Activated CD8-positive, alpha-beta memory T cell treated with anti-CD3 and anti-CD28 coated beads, Interleukin-2, amount 10 ng/mL, durations not matched to agents 7 days and 5 days (primary cell): ENCODE measurements around the gene SMPDL3B. TPM values are rescaled to one million over a fixed set of nuclear protein-coding genes. Genes with fewer than 3 reads are reported as not detected.

Experiments used
- ATAC-seq: fragments of 150-1000 bp; cut with Tn5 transposase; one replicate; pipeline ENCODE4 v1.10.0; 2021; ENCODE audit warnings: moderate library complexity
- CTCF ChIA-PET: fragments of 350-600 bp; sonication (Branson Sonifier 250); formaldehyde crosslinking; loops from one replicate; lab custom pipeline; 2021; ENCODE audit warnings: antibody characterized with exemption; lab: Charles Lee
- DNase-seq: peaks from one replicate; pipeline ENCODE4 v3.0.0-alpha.2; 2020
- H3K27ac Mint-ChIP-seq: one replicate; pipeline ENCODE4 v1.8.0; 2021; ENCODE audit warnings: mild to moderate bottlenecking, mixed read lengths
- H3K27me3 Mint-ChIP-seq: one replicate; pipeline ENCODE4 v1.8.0; 2021; ENCODE audit warnings: mixed read lengths
- H3K36me3 Mint-ChIP-seq: one replicate; pipeline ENCODE4 v1.8.0; 2021; ENCODE audit warnings: mild to moderate bottlenecking, mixed read lengths
- H3K4me1 Mint-ChIP-seq: one replicate; pipeline ENCODE4 v1.8.0; 2021; ENCODE audit warnings: mixed read lengths
- H3K4me3 Mint-ChIP-seq: one replicate; pipeline ENCODE4 v1.8.0; 2021; ENCODE audit warnings: mild to moderate bottlenecking, moderate library complexity, mixed read lengths
- H3K9me3 Mint-ChIP-seq: one replicate; pipeline ENCODE4 v1.8.0; 2022; ENCODE audit warnings: low read depth, mixed read lengths
- total RNA-seq, 2 experiments: library from RNA; stranded (reverse); gene quantifications; one replicate each; pipeline ENCODE4 v1.2.3, GENCODE V29; 2021

SMPDL3B gene
- total RNA-seq, 2 experiments from 2014 or later = 0.40 to 1.4 TPM

DNA sequence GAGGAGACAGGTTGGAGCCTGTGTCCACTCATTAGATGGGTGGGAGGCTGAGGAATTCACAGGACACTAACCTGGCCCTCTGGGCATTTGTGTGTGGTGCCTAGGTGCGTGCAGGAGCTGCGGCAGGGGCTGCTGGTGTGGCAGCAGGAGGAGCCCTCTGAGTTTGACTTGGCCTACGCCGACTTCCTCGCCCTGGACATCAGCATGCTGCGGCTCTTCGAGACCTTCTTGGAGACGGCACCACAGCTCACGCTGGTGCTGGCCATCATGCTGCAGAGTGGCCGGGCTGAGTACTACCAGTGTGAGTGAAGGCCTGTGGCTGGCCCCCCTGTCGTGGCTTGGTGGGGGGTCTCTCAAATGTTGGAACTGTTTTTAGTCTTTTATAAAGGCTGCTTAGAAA, 28.6 kb downstream of the SMPDL3B start:
- Mint-ChIP-seq H3K36me3 (peaks cover 9% of the 10 kb centered on the region), H3K4me3 (no peak overlapping the region), H3K27ac (no peak overlapping the region), H3K4me1 (peaks cover 24% of the 10 kb centered on the region), H3K27me3 (no peaks in the 10 kb centered on the region), H3K9me3 (no peaks in the 10 kb centered on the region)
- ATAC-seq = no peak
- DNase-seq = no peak
- CTCF ChIA-PET = interaction anchor here (2.2 kb wide), 1 partner anchor 17 kb away, joined by 9 read pairs; no protein-coding TSS in a partner anchor

DNA sequence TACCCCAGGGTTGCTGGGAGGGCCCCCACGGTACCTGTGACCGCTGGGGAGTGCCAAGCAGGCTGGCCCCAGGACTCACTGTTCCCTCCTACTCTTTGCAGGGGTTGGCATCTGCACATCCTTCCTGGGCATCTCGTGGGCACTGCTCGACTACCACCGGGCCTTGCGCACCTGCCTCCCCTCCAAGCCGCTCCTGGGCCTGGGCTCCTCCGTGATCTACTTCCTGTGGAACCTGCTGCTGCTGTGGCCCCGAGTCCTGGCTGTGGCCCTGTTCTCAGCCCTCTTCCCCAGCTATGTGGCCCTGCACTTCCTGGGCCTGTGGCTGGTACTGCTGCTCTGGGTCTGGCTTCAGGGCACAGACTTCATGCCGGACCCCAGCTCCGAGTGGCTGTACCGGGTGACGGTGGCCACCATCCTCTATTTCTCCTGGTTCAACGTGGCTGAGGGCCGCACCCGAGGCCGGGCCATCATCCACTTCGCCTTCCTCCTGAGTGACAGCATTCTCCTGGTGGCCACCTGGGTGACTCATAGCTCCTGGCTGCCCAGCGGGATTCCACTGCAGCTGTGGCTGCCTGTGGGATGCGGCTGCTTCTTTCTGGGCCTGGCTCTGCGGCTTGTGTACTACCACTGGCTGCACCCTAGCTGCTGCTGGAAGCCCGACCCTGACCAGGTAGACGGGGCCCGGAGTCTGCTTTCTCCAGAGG, 31.8 kb downstream of the SMPDL3B start:
- Mint-ChIP-seq H3K9me3 (no peaks in the 10 kb centered on the region), H3K27ac (no peak overlapping the region), H3K4me3 (no peak overlapping the region), H3K4me1 (peaks cover 22% of the 10 kb centered on the region), H3K27me3 (no peaks in the 10 kb centered on the region), H3K36me3 (peaks cover 14% of the 10 kb centered on the region)
- no peak for DNase-seq
- CTCF ChIA-PET = interaction anchor here (1.2 to 2.8 kb wide), 2 partner anchors 26 to 109 kb away, joined by 4 to 10 read pairs; no protein-coding TSS in a partner anchor
- no peak for ATAC-seq

DNA sequence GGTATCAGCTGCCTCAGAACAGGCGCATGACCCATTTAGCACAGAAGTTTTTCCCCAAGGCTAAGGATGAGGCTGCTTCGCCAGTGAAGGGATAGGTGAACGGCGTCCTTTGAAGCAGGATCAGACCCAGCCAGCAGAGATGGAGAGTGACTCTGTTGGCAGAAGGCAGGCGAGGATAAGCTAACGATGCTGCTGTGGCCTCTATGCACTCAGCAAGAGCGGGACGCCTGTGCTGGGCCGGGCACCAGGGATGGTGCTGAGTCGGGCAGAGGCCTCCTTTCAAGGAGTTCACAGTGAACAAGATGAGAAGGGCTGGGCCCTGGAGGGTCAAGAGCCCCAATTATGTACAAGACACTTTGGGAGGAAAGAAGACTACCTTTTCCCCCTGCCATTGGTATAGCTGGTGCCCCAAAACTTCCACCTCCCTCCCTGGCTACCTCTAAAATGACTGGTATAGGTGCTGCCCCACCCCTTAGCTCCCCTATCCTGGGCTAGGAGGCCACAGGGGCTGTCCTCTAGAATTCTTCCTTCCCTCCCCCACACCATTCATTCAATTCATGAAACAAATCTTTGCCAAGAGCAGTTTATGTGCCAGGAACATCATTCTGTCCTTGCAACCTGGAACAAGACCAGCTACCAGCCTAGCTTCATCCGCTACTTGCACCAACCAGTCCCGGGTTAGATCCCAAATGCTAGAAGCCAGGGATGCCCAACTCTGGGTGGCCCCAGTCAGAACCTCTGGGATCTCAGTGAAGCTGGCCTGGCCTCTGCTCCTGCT, 32.5 kb downstream of the SMPDL3B start:
- CTCF ChIA-PET = interaction anchor here (1.0 to 2.8 kb wide), 3 partner anchors 12 to 27 kb away, joined by 3 to 10 read pairs (median 3); no protein-coding TSS in a partner anchor
- no peaks in the 10 kb centered on the region for H3K9me3 Mint-ChIP-seq
- ATAC-seq (no peak), DNase-seq (no peak)
- H3K36me3 Mint-ChIP-seq = peaks cover 14% of the 10 kb centered on the region
- no peak overlapping the region for H3K4me3 Mint-ChIP-seq
- peaks cover 22% of the 10 kb centered on the region for H3K4me1 Mint-ChIP-seq
- H3K27ac Mint-ChIP-seq = no peak overlapping the region
- no peaks in the 10 kb centered on the region for H3K27me3 Mint-ChIP-seq

DNA sequence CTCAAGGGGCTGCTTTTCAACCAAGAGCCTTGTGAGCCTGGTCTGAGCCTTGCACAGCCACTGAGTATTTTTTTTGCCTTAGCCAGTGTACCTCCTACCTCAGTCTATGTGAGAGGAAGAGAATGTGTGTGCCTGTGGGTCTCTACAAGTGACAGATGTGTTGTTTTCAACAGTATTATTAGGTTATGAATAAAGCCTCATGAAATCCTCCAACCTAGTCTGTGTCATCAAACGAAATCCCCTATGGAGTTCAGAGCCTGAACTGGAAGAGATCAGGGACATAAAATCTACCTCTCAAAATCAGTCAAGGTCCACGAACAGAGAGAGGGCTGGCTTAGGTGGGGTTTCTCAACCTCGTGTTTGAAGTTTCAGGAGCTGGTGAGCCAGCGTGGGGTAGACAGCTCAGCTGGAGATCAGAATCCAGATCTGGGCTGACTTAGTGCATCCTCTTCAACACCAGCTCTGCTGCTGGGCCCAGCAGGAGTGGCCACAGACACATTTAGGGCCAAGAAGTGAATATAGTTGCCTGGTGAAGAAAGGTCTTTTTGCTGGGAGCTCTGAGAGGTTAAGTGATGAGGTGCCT, 33.2 kb downstream of the SMPDL3B start:
- CTCF ChIA-PET = interaction anchor here (0.6 to 2.8 kb wide), 4 partner anchors 12 to 79 kb away, joined by 3 to 10 read pairs (median 4); no protein-coding TSS in a partner anchor
- H3K36me3 Mint-ChIP-seq = peaks cover 13% of the 10 kb centered on the region
- no peak for DNase-seq
- no peak for ATAC-seq
- peak overlapping the region; percentile 53 for H3K27ac Mint-ChIP-seq
- H3K4me3 Mint-ChIP-seq = no peak overlapping the region
- H3K27me3 Mint-ChIP-seq = no peaks in the 10 kb centered on the region
- peaks cover 22% of the 10 kb centered on the region for H3K4me1 Mint-ChIP-seq
- H3K9me3 Mint-ChIP-seq = no peaks in the 10 kb centered on the region

DNA sequence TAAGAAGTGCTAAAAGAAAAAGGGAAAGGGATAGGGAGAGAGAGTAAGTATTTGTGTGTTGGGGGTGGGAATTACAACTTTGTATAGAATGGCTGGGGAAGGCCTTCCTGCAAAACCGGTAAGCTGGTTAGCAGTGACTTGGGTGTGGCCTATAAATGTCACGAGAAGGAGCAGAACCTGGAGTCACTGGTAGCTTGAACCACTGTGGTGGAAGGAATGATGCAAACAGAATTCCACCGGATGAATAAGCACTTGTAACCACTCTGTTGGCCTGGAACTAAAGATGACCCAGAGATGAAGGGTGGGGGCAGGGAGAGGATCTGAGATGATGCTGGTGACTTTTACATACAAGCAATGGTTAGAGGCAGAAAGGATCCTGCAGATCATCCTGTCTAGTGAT, 33.9 kb downstream of the SMPDL3B start:
- Mint-ChIP-seq H3K4me3 (no peak overlapping the region), H3K36me3 (peaks cover 13% of the 10 kb centered on the region), H3K4me1 (peaks cover 17% of the 10 kb centered on the region), H3K27me3 (no peaks in the 10 kb centered on the region), H3K27ac (peak overlapping the region; percentile 53), H3K9me3 (no peaks in the 10 kb centered on the region)
- CTCF ChIA-PET = interaction anchor here (1.1 to 2.8 kb wide), 2 partner anchors 11 to 28 kb away, joined by 3 to 10 read pairs; no protein-coding TSS in a partner anchor
- ATAC-seq (no peak), DNase-seq (no peak)

DNA sequence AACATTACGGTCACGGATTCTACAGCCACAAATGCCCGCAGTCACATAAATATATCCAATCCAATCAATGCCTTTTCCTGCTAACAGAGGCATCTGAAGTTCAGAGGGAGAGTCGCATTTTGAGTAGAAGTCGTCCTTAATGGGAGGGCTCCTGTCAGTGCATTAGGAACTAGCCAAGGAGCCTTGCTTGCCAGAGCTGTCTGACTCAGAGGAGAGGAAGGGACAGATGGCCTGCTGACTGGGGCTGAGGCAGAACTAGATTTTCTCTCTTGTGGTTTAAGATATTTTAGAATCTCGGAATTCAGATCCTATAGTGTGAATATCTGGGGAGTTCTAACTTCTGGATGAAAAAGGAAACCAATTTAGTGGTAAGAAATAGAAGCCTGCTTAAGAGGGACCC, 35.6 kb downstream of the SMPDL3B start:
- Mint-ChIP-seq H3K27ac (no peak overlapping the region), H3K4me3 (no peak overlapping the region), H3K27me3 (no peaks in the 10 kb centered on the region), H3K36me3 (peaks cover 13% of the 10 kb centered on the region), H3K4me1 (peaks cover 14% of the 10 kb centered on the region), H3K9me3 (no peaks in the 10 kb centered on the region)
- DNase-seq = no peak
- CTCF ChIA-PET = interaction anchor here (0.6 to 2.2 kb wide), 2 partner anchors 37 to 113 kb away, joined by 3 to 6 read pairs; no protein-coding TSS in a partner anchor
- ATAC-seq = no peak

DNA sequence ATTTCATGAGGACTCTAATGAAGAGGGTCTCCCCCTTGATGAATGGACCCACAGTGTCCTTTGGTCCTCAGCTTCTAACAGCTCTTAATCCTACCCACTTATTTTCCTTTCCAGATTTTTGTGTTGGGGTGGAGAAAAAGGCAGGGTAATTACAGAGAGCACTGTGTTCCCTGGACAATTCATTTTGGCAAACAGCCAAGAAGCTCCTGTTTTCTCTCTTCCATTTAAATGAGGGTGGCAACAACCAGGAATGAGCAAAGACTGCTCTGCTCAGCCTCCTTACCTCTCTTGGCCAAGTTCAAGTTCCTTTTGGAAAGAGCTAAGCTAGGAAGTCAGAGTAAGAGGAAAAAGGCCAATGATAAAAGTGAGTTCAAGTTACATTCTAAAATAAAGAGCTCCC, 36.9 kb downstream of the SMPDL3B start:
- Mint-ChIP-seq H3K4me1 (peaks cover 14% of the 10 kb centered on the region), H3K36me3 (peaks cover 13% of the 10 kb centered on the region), H3K4me3 (no peak overlapping the region), H3K9me3 (no peaks in the 10 kb centered on the region), H3K27me3 (no peaks in the 10 kb centered on the region), H3K27ac (no peak overlapping the region)
- CTCF ChIA-PET = interaction anchor here (0.6 to 2.2 kb wide), 4 partner anchors 13 to 817 kb away, joined by 3 to 6 read pairs (median 4); partner anchors contain the start of gene SLC9A1
- no peak for DNase-seq
- no peak for ATAC-seq

DNA sequence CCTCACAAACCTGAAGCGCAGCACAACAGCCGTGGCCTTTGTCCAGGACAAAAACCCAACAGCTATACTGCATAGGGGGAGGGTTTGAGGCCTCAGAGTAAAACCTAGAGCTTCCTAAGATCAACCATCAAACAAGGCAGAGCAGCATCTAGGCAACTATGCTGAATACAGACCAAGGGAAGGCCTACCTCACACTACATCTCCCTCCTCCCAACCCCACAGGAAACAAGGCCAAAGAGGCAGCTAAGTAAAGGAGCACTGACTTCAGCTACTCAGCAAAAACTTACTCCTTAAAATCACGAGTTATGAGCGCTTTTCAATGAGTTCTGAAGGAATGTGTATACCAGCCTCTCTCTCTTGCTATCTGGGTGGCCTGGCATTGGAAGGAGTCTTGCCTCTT, 37.3 kb downstream of the SMPDL3B start:
- H3K9me3 Mint-ChIP-seq = no peaks in the 10 kb centered on the region
- DNase-seq (no peak), ATAC-seq (no peak)
- peaks cover 15% of the 10 kb centered on the region for H3K36me3 Mint-ChIP-seq
- CTCF ChIA-PET = interaction anchor here (0.6 to 2.2 kb wide), 4 partner anchors 13 to 817 kb away, joined by 3 to 6 read pairs (median 4); partner anchors contain the start of gene SLC9A1
- no peak overlapping the region for H3K4me3 Mint-ChIP-seq
- H3K27ac Mint-ChIP-seq = no peak overlapping the region
- peaks cover 14% of the 10 kb centered on the region for H3K4me1 Mint-ChIP-seq
- no peaks in the 10 kb centered on the region for H3K27me3 Mint-ChIP-seq

DNA sequence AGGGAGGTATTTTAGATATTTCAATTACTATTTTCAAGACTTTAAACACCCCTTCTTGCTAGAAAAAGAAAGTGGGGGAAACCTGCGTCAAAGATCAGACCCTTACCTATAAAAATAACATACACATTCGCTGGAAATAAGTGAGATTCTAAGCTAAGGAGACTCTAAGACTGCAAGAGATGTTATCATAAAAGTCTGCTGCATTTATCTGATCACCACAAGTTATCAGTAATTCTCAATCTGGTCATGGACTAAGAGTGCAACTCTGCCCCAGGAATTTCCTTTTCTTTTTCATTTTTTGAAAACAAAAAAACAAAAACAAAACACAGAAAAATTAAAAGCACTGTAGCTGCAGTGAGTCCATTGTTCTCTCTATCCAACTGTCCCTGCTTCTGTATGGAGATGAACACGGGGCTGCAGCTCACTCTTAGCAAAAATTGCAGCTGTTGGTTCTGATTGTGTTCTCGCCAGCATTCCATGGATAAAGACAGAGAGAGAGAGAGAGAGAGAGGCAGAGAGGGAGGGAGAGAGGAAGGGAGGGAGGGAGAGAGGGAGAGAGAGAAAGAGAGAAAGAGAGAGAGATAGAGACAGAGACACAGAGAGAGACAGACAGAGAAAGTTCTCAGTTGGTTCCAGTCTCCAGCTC, 39.1 kb downstream of the SMPDL3B start:
- Mint-ChIP-seq H3K27ac (peak overlapping the region; percentile 1), H3K27me3 (no peaks in the 10 kb centered on the region), H3K9me3 (no peaks in the 10 kb centered on the region), H3K4me3 (no peak overlapping the region), H3K36me3 (peaks cover 10% of the 10 kb centered on the region), H3K4me1 (peaks cover 7% of the 10 kb centered on the region)
- CTCF ChIA-PET = interaction anchor here (1.3 to 2.5 kb wide), 2 partner anchors 15 to 116 kb away, joined by 3 to 9 read pairs; partner anchors contain the start of gene XKR8
- ATAC-seq (no peak), DNase-seq (no peak)

DNA sequence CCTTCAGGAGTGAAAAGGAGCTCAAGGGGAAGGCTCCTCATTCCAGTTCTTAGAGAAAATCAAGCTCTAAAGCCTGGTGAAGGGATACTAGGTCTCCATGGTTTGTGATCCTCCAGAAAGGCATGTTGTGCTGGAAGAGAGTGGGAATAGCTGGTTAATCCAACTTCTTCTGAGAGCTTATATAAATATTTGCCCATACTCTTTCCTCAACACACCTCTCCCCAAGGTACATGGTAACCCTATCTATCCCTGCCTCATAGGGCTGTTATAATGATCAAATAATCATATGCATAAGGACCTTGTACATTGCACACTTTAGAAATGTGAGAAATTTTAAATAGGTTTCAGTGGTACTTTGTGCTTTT, 39.6 kb downstream of the SMPDL3B start:
- no peak for DNase-seq
- Mint-ChIP-seq H3K27ac (no peak overlapping the region), H3K27me3 (no peaks in the 10 kb centered on the region), H3K4me1 (peaks cover 5% of the 10 kb centered on the region), H3K9me3 (no peaks in the 10 kb centered on the region), H3K36me3 (peaks cover 10% of the 10 kb centered on the region), H3K4me3 (no peak overlapping the region)
- ATAC-seq = no peak
- CTCF ChIA-PET = interaction anchor here (1.3 to 2.5 kb wide), 2 partner anchors 15 to 116 kb away, joined by 3 to 9 read pairs; partner anchors contain the start of gene XKR8

DNA sequence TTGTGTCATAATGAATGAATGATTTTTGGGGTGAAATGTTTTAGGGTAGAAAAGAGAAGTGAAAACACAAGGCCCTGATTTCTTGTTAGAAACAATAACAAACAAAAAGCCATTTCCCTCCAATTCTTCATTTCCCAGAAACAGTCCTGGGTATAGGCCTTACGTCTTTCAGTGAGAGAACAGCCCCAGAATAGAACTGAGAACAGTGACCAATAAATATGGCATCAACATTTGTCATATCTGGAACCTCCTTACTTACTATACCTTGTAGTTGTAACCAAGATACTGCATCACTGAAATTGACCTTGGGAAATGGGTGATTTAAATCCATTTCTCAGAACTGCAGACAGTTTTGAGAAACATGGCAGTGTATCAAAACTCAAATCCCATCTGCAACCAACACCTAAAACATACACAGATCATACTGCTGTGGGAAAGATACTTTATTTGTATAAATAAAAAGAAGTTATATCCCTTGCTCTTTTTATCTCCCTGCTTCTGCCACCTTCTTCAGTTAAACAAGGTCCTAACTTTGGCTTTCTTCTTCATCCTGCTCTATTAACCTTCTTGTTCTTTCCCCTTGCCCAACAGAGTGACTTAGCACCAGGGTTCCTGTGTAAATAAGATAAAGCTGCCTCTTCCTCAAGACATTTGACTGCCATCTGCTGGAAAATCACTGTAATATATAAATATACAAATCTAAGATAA, 44.5 kb downstream of the SMPDL3B start:
- Mint-ChIP-seq H3K36me3 (peaks cover 10% of the 10 kb centered on the region), H3K9me3 (no peaks in the 10 kb centered on the region), H3K4me1 (peaks cover 4% of the 10 kb centered on the region), H3K27me3 (no peaks in the 10 kb centered on the region), H3K4me3 (no peak overlapping the region), H3K27ac (no peak overlapping the region)
- ATAC-seq (peak; percentile 73), DNase-seq (no peak)
- CTCF ChIA-PET = interaction anchor here (1.0 to 6.5 kb wide), 19 partner anchors 9 to 254 kb away, joined by 3 to 59 read pairs (median 4); partner anchors contain the start of genes FAM76A, THEMIS2 and XKR8

DNA sequence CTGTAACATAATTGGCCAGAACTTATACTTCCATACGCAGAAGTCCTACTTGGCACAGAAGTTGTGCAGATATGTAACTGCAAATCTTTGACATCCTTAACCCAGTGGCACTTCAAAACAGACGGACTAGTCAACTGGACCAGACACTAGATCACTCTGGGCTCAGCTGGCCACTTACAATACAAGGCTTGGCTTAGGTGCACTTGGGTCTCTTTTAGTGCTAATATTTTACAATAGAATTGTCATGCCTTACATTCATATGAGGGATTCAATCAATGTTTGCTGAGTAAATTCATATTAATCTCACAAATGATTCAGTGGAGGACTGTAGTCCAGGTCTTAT, 45.0 kb downstream of the SMPDL3B start:
- CTCF ChIA-PET = interaction anchor here (0.5 to 6.5 kb wide), 21 partner anchors 9 to 254 kb away, joined by 3 to 59 read pairs (median 4); partner anchors contain the start of genes FAM76A, PTAFR, THEMIS2 and XKR8
- no peak overlapping the region for H3K4me3 Mint-ChIP-seq
- ATAC-seq = no peak
- no peaks in the 10 kb centered on the region for H3K27me3 Mint-ChIP-seq
- H3K9me3 Mint-ChIP-seq = no peaks in the 10 kb centered on the region
- peaks cover 4% of the 10 kb centered on the region for H3K4me1 Mint-ChIP-seq
- H3K36me3 Mint-ChIP-seq = peaks cover 10% of the 10 kb centered on the region
- H3K27ac Mint-ChIP-seq = no peak overlapping the region
- DNase-seq = peak; percentile 23
